GM18498 (cell line): ENCODE data around the gene NOS3.
A peak's percentile ranks its signal among the peaks of the same experiment; 100 is the strongest.

Experiments
- ATAC-seq: cut with Tn5 transposase; IDR thresholded peaks from one replicate; pipeline ENCODE4 v1.9.1; 2021; ENCODE audit warnings: mild to moderate bottlenecking, moderate library complexity; ENCODE audit not compliant: unreplicated experiment

Gene NOS3

GRCh38 chr7:150990416-150991186 is at the start of gene NOS3:
NOS3 (plus strand) TSS chr7:150991017; CDS start chr7:150993804, 2,787 bp downstream.
- ATAC-seq = no peak

GRCh38 chr7:150941351-150942000 is 49.3 kb upstream of the NOS3 start:
- no peak for ATAC-seq

GRCh38 chr7:150942001-150942590 is 48.7 kb upstream of the NOS3 start:
- ATAC-seq = peak; percentile 66

GRCh38 chr7:150942591-150943452 is 48.0 kb upstream of the NOS3 start:
- no peak for ATAC-seq

GRCh38 chr7:150943453-150943814 is 47.4 kb upstream of the NOS3 start:
- ATAC-seq = no peak

GRCh38 chr7:150944066-150945042 is 46.5 kb upstream of the NOS3 start:
- no peak for ATAC-seq

- ATAC-seq = no peak
These were observed 45.5 kb upstream of the NOS3 start for GRCh38 chr7:150945171-150945852.

GRCh38 chr7:150945853-150946420 is 44.9 kb upstream of the NOS3 start:
- ATAC-seq = no peak

GRCh38 chr7:150946421-150947240 is 44.2 kb upstream of the NOS3 start:
- ATAC-seq = no peak

- ATAC-seq = no peak
These were observed 43.5 kb upstream of the NOS3 start for GRCh38 chr7:150947241-150947745.

GRCh38 chr7:150947761-150948651 is 42.8 kb upstream of the NOS3 start:
- no peak for ATAC-seq

GRCh38 chr7:150948791-150949251 is 42.0 kb upstream of the NOS3 start:
- no peak for ATAC-seq

GRCh38 chr7:150949564-150949963 is 41.3 kb upstream of the NOS3 start:
- no peak for ATAC-seq

GRCh38 chr7:150949971-150950491 is 40.8 kb upstream of the NOS3 start:
- no peak for ATAC-seq

- ATAC-seq = no peak
These were observed 40.2 kb upstream of the NOS3 start for GRCh38 chr7:150950496-150951180.

- ATAC-seq = no peak
These were observed 39.7 kb upstream of the NOS3 start for GRCh38 chr7:150951181-150951520.
